T-helper 17 cell (primary cell): ENCODE results near the gene LASP1NB. TPM values are rescaled to one million over a fixed set of nuclear protein-coding genes. Genes with fewer than 3 reads are reported as not detected.
"Not testable (repeated sequence)": the region's sequence is repeated elsewhere in the genome, so short reads cannot be mapped to it uniquely, and the experiment has no call there.

Source experiments
- ATAC-seq: fragments of 150-1000 bp; cut with Tn5 transposase; 2 replicates; pipeline ENCODE4 v1.10.0; 2021; ENCODE audit warnings: mild to moderate bottlenecking, moderate library complexity
- DNase-seq, 3 donors: peaks; one replicate each; pipeline versions ENCODE4 v3.0.0 to v3.0.0-alpha.2; 2020 to 2021
- H3K9me3 ChIP-seq: one replicate; pipeline ENCODE4 v1.7.0; 2013; ENCODE audit warnings: low read length, mild to moderate bottlenecking; ENCODE audit not compliant: control insufficient read depth, poor library complexity, severe bottlenecking
- H3K27ac Mint-ChIP-seq: one replicate; pipeline ENCODE4 v1.8.0; 2022; ENCODE audit warnings: mild to moderate bottlenecking, moderate library complexity, mixed read lengths
- H3K27me3 Mint-ChIP-seq: one replicate; pipeline ENCODE4 v1.8.0; 2022; ENCODE audit warnings: mixed read lengths
- H3K36me3 Mint-ChIP-seq: one replicate; pipeline ENCODE4 v1.8.0; 2022; ENCODE audit warnings: low read depth, mixed read lengths
- H3K4me1 Mint-ChIP-seq: one replicate; pipeline ENCODE4 v1.8.0; 2022; ENCODE audit warnings: mild to moderate bottlenecking, mixed read lengths
- H3K4me3 Mint-ChIP-seq: one replicate; pipeline ENCODE4 v1.8.0; 2022; ENCODE audit warnings: mild to moderate bottlenecking, moderate library complexity, mixed read lengths
- total RNA-seq, 4 donors: library from RNA in 2 of 4; stranded (reverse) in 2 of 4; gene quantifications; one replicate each; pipeline ENCODE4 v1.2.3 and lab custom pipeline; 2022 to 2026

Gene LASP1NB

GRCh38 chr17:38970128-38970527, 44.7 kb downstream of the LASP1NB start:
- Mint-ChIP-seq H3K27me3 (no peaks in the 10 kb centered on the region), H3K4me3 (no peak overlapping the region), H3K36me3 (no peaks in the 10 kb centered on the region), H3K27ac (peak overlapping the region; percentile 49), H3K4me1 (peaks cover 12% of the 10 kb centered on the region)
- no peak for ATAC-seq
- DNase-seq = no peak
- no peaks in the 10 kb centered on the region for H3K9me3 ChIP-seq

DNA sequence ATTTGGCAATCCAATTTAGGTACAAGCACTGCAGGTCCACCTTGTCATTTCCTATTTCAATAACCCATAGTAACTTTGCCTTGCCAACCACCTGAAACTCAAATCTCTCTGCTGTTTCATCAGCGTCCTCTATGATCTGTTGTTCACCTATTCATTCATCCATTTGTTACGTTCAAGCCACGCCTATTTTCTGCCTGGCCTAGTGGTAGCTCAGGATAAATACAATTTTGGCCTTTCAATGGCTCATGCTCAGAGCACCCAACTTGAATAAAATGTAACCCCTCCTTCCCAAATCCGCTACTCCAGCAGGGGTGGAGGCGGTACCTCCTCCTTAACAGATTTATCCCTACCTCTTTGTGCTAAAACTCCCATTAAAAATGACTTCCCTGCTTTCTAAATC, 45.4 kb downstream of the LASP1NB start:
- Mint-ChIP-seq H3K27me3 (no peaks in the 10 kb centered on the region), H3K4me3 (no peak overlapping the region), H3K36me3 (no peaks in the 10 kb centered on the region), H3K27ac (no peak overlapping the region), H3K4me1 (peaks cover 12% of the 10 kb centered on the region)
- no peaks in the 10 kb centered on the region for H3K9me3 ChIP-seq
- ATAC-seq (no peak), DNase-seq (no peak)

- not testable (repeated sequence) for ATAC-seq, H3K36me3 Mint-ChIP-seq, DNase-seq, H3K4me3 Mint-ChIP-seq, H3K27ac Mint-ChIP-seq, H3K9me3 ChIP-seq, H3K4me1 Mint-ChIP-seq, H3K27me3 Mint-ChIP-seq
Measured at GRCh38 chr17:38976187-38976551, 50.8 kb downstream of the LASP1NB start.

- Mint-ChIP-seq H3K36me3 (no peaks in the 10 kb centered on the region), H3K27me3 (no peaks in the 10 kb centered on the region), H3K27ac (no peak overlapping the region), H3K4me1 (no peaks in the 10 kb centered on the region), H3K4me3 (no peak overlapping the region)
- DNase-seq = no peak
- no peak for ATAC-seq
- no peaks in the 10 kb centered on the region for H3K9me3 ChIP-seq
Measured at GRCh38 chr17:38978180-38978579, 52.8 kb downstream of the LASP1NB start.

Other genes with a start within 250 kb of the LASP1NB start
- 100 to 1,000 TPM; 304 to 334 TPM for gene MLLT6, start 220.3 kb upstream of the LASP1NB start, total RNA-seq
- gene CISD3, start 195.3 kb upstream of the LASP1NB start, total RNA-seq = 10 to 100 TPM; 12.0 to 12.8 TPM
- gene PCGF2, start 177.3 kb upstream of the LASP1NB start, total RNA-seq = not detected
- 10 to 100 TPM; 78.5 to 85.5 TPM for gene PSMB3, start 172.9 kb upstream of the LASP1NB start, total RNA-seq
- 10 to 100 TPM; 28.2 to 33.5 TPM for gene PIP4K2B, start 126.1 kb upstream of the LASP1NB start, total RNA-seq
- 10 to 100 TPM; 69.6 to 88.5 TPM for gene CWC25, start 100.3 kb upstream of the LASP1NB start, total RNA-seq
- 1,000 to 10,000 TPM; 1,821 to 1,859 TPM for gene RPL23, start 71.9 kb upstream of the LASP1NB start, total RNA-seq
- gene LASP1, start 55.6 kb upstream of the LASP1NB start, total RNA-seq = 100 to 1,000 TPM; 106 to 115 TPM
- not detected for gene FBXO47, start 41.8 kb downstream of the LASP1NB start, total RNA-seq
- 10 to 100 TPM in 1 of 2 donors, 1 to 10 TPM in 1; 7.5 to 11.7 TPM for gene PLXDC1, start 226.0 kb downstream of the LASP1NB start, total RNA-seq
- not detected for gene ARL5C, start 240.5 kb downstream of the LASP1NB start, total RNA-seq